GM19023 (cell line): ENCODE data around the gene SBF2.

Experiments used
- ATAC-seq: cut with Tn5 transposase; IDR thresholded peaks from one replicate; pipeline ENCODE4 v1.9.1; 2021; ENCODE audit warnings: mild to moderate bottlenecking, moderate library complexity; ENCODE audit not compliant: unreplicated experiment

The SBF2 gene

GRCh38 chr11:9868641-9869040 is 425.4 kb downstream of the SBF2 start:
- ATAC-seq: no peak

GRCh38 chr11:9862981-9863380 is 431.0 kb downstream of the SBF2 start:
- ATAC-seq: no peak

- no peak for ATAC-seq
Measured at GRCh38 chr11:9861860-9862725, 431.9 kb downstream of the SBF2 start.

GRCh38 chr11:9859554-9860305 is 434.3 kb downstream of the SBF2 start:
- ATAC-seq: no peak

GRCh38 chr11:9858822-9859221 is 435.2 kb downstream of the SBF2 start:
- ATAC-seq: no peak

- no peak for ATAC-seq
Measured at GRCh38 chr11:9858218-9858617, 435.8 kb downstream of the SBF2 start.

GRCh38 chr11:9855579-9856287 is 438.3 kb downstream of the SBF2 start:
- ATAC-seq: no peak

GRCh38 chr11:9853929-9854552 is 440.0 kb downstream of the SBF2 start:
- no peak for ATAC-seq

- no peak for ATAC-seq
Measured at GRCh38 chr11:9852465-9852864, 441.6 kb downstream of the SBF2 start.

GRCh38 chr11:9851366-9851765 is 442.7 kb downstream of the SBF2 start:
- ATAC-seq: no peak

- no peak for ATAC-seq
Measured at GRCh38 chr11:9850224-9850895, 443.7 kb downstream of the SBF2 start.

GRCh38 chr11:9849389-9849788 is 444.6 kb downstream of the SBF2 start:
- ATAC-seq: no peak

- ATAC-seq: no peak
Measured at GRCh38 chr11:9847636-9848035, 446.4 kb downstream of the SBF2 start.

GRCh38 chr11:9842923-9843322 is 451.1 kb downstream of the SBF2 start:
- ATAC-seq: no peak

- no peak for ATAC-seq
Measured at GRCh38 chr11:9840460-9841004, 453.5 kb downstream of the SBF2 start.

GRCh38 chr11:9839550-9839949 is 454.5 kb downstream of the SBF2 start:
- ATAC-seq: no peak

- ATAC-seq: peak; percentile 67
Measured at GRCh38 chr11:9838961-9839360, 455.1 kb downstream of the SBF2 start.

GRCh38 chr11:9838229-9838628 is 455.8 kb downstream of the SBF2 start:
- no peak for ATAC-seq

- ATAC-seq: no peak
Measured at GRCh38 chr11:9834291-9834690, 459.7 kb downstream of the SBF2 start.

GRCh38 chr11:9831122-9831521 is 462.9 kb downstream of the SBF2 start:
- ATAC-seq: no peak
